ENCODE measurements around the gene LHFPL3.

Gene LHFPL3

DNA sequence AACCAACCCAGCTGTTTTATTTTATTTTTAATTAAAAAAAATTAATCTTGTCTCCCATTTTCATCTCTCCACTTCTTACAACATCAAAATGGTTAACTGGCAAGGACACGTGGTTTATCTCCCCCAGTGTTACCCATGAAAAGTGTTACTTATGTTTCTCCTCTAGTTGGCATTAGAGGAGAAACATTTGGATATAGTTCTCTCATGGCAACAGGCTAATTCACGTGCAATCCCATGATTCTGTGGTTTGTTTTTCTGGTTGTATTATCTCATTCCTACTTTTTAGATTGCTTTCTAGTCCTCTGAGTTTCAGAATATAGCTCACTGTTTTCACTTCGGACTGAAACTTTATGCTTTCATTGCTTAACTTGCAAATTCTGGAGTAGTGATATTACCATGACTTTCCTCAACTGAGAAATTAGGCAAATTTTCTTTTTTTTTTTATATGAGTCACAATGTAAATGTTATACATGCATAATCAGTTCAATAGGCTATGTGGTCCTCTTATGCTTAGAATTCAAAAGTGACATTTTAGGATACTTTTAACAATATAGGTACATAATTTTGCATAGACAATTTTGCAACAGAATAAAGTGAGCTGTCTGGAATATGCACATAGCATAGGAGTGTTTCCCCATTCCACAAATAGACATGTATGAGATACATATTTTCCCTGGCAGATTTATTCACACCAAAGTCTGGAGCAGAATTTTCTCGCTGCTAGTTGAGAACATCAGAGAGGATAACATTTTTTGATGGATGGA, 43.0 kb downstream of the LHFPL3 start:
- DNase-seq, result no peak

DNA sequence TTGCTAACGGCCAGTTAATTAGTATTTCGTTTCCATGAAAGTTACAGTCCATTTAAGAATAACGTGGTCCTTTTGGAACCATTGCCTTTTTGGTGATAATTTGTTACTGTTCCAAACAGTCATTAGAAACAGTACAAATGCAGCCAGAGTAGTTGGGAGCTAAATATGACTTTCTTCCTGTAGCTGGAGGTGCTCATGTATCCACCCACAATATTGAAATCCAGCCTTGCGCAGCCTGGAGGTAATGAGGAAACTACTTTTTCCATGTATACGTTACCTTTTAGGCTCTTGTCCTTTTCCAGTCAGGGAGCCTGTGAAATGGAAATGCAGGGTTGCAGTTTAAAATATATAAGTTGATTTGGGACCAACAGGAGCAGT, 43.6 kb downstream of the LHFPL3 start:
- no peak for DNase-seq

DNA sequence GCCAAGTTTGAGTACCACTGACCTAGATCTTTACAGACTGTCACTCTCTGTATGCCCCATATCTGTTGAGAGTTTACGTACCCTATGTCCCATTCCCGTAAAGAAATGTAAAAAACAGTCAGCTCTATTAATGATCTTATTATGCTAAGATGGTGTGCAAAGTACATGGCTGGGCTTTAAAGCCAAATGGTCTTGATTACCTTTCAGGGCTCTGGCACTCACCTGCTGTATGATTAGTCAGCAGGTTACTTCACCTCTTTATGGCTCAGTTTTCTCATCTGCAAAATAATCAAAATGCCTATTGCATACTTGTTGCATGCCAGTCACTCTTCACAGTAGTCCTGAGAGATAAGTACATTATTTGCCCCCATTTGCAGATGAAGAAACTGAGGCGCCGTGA, 54.2 kb downstream of the LHFPL3 start:
- no peak for DNase-seq

DNA sequence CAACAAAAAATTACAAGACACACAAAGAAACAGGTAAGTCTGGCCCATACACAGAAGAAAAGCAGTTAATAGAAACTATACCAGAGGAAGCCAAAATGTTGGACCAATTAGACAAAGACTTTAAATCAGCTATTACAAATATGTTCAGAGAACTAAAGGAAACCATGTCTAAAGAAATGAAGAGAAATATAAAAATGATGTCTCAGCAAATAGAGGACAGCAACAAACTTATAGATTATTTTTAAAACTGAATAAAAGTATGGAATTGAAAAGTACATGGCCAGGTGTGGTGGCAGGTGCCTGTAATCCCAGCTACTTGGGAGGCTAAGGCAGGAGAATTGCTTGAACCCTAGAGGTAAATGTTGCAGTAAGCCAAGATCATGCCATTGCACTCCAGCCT, 58.5 kb downstream of the LHFPL3 start:
- DNase-seq, result no peak

DNA sequence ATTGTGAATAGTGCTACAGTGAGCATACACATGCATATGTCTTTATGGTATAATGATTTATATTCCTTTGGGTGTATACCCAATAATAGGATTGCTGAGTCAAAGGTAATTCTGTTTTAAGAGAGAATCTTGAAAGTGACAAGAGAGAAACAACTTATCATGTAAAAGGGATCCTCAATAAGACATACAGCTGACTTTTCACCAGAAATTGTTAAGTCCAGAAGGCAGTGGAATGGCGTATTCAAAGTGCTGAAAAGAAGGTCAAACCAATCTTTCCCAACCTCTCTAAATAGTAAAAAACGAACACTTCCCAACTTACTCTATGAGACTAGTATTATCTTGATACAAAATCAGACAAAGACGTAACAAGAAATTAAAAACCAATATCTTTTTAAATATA, 59.8 kb downstream of the LHFPL3 start:
- DNase-seq, result no peak

DNA sequence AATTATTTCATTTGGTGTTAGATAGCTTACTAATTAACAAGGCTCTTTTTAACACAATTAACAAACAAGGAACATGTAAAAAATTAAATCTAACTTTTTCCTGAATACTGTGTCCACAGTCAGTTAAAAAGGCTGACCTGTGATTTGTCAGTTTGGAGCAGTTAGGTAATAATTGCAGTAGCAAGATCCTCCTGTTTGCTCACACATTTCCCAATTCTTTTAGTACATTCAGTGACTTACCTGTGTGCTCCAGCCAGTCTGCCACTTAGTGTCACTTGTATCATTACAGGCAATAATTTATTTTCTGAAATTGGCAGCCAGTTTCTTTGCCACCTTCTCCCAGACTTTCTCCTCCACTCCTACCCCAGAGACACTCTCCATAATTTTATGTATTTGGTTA, 66.8 kb downstream of the LHFPL3 start:
- no peak for DNase-seq

DNA sequence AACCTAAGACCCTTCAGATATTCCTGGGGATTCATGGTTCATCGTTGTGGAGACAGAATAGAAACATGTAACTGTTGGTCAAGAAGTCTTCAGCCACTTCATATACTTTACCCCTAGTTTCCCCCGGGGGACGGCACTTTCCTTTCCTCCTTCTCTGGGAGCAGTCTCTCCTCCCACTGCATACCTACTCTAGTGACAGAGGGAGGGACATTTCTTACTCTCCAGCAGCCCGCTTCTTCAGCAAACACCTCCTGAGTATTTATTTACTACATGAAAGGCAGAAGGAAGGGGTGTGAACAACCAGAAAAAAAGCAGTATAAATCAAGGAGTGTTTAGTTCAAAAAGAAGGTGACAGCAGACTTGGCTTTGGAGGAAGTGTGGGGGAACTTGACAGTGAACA, 69.0 kb downstream of the LHFPL3 start:
- no peak for DNase-seq

DNA sequence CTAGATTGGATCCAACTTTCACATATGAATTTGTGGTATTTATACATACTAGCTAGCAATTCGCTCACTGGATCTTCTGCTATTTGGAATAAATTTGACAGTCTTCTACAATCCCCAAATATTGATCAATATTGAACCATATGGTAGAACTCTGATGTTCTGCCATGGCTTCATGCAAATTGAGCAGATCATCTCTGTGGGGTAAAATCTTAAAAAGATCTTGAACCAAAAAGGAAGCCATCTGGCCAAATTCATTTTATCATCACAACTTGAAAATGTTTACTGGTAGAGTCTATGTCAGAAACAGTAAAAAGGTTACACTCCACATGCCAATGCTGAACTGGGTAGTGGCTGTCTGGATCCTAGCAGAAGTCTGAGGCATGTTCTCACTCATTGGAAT, 80.0 kb downstream of the LHFPL3 start:
- no peak for DNase-seq

DNA sequence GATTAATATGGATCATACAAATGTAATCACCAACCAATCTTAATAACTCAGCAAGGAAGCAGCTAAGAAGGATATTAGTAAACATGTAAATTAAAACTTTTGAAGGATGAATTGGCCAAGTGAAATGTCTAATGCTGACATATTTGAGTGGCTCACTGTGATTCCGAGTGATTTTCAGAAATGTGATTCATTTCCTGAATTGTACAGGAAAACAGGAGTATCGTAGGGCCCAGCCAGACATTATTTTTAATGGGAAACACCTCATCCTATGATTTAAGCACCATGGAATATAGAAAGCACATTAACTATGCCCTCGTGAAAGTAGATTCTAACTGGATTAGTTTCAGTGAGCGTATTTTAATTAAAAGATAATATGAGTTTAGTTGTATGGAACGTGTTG, 82.3 kb downstream of the LHFPL3 start:
- no peak for DNase-seq

DNA sequence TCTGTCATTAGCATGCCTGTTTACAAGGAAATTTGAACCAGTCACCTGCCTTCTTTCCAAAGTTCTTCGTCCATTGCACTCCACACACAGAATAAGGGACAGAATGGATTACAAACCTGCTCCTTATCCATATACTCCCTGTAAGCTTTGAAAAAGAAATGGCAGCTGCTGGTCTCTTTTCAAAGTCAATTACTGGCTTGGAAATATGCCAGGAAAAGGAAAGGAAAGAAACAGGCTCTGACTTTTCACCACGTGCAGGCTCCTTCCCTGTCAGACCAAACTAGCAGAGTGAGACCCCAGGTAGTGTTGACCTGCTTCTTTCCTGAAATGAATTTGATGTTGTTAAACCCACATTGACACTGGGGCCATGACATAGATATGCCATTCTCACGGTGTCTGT, 84.5 kb downstream of the LHFPL3 start:
- DNase-seq, result no peak

DNA sequence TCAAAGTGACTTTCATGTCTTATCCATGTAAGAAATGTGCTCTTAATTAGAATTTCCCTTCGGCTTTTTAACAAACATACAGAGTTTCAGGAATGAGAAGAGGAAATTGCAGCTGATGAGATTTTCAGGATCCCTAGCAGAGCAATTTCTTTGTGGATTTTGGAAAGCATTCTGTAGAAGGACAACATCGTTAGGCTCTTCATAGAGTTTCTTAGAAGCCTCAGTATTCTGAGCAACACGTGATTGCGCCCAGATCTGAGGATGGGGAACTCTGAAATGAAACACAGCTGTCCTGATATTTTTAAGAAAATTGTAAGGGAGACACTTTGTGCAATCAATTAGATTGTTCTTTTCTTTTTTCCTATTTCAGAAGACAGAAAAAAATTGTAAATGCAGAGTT, 85.8 kb downstream of the LHFPL3 start:
- DNase-seq, result no peak

DNA sequence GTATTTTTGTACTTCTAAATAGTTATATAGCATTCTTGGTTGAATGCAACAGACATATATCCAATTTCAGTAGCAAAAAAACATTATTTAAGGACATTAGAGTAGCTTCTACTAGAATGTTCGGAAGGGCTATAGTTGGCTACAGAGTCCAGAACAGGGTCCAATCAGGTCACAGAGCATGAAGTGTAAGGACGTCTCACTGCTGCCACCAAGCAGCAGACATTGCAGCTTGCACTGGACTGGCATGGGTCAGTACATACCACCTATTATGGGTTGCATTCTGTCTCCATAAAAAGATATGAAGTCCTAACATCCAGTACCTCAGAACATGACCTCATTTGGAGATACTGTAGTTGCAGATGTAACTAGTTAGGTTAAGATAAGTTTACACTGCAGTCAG, 87.3 kb downstream of the LHFPL3 start:
- DNase-seq, result no peak

DNA sequence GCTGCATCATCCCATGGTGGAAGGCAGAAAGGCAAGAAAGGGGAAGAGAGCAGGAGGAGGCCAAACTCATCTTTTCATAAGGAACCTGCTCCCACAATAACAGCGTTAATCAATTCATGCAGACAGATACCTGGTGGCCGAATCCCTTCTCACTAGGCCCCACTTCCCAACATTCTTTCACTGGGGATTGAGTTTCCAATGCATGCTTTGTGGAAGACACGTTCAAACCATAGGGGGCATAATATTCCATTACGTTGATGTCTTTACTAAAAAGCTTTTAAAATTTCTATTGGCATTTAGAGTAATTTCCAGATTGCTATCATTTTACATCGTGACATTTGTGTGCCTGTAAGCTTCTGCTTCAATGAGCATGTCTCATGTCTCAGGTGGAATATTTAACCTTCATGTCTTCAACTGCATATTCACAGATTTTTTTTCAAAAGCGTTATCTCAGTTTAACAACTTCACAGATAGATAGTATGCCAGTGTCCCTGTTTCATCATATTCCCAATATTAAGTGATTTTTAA, 88.5 kb downstream of the LHFPL3 start:
- no peak for DNase-seq

DNA sequence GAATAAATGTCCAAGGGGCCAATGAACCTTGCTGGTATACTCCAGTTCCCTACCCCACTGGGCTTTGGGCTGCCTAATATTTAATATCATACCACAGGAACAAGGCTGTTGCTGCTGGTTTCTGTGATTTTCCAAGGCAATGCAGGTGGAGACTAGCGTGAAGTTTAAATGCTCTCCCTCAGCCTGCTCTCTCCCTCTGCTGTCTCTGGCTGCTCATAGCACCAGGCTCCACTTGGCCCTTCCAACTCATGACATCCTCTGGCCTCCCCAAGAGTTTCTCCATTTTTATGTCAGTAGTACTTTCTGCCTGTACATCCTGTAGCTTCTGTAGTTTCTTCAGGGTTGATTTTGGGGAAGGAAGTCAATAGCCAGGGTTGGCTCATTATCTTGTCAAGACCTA, 103.5 kb downstream of the LHFPL3 start:
- no peak for DNase-seq

DNA sequence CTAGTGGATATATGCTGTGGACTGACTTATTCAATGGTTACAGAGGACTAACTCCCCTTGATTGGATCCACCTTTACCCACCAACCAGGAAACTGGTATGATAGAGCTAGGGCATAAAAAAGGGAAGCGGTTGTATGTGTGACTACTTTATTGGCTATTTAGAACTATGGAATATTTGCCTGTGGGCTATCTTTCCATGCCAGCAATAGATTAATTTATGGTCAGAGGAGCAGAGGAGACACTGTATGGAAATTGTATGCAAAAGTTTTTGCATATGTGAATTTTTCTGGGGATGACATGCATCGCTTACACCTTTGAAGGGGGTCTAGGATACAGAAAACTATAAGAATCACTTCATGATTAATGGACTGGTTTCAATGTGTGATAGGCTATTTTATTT, 105.7 kb downstream of the LHFPL3 start:
- DNase-seq, result no peak

DNA sequence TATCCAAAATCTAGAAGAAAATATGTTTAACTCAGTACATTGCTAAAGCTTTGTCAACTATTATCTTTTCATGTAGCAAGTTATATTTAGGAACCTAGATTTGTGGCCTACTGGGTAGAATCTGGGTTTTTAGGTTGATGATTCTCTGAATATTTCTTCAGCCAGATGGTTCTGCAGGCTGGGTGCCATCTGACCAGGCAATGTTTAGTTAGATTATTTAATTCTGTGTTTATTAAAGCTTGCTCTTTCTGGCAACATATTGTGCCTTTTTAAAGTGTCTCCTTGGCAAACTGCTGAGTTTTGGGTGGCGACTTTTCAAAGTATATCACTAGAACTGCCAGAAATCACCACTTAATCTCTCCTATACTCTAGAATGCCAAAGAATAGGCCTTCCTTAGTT, 114.1 kb downstream of the LHFPL3 start:
- no peak for DNase-seq

DNA sequence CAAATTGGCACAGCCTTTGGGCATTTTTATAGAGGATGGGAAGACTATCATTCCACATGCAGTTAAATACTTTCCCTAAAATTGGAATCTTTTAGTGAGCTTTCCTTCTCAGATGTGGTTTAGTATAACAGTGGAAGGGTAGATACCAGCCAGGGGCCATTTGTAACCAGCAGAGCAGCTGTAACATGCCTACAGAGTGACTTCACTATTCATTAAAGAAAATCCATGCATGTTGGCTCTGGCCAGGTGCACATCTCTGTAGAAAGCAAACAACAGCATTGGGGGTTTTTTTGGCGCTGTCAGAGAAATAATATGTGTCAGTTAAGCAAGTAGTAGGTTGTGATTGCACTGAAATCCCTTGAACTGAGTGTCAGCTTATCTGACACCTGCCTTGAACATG, 115.6 kb downstream of the LHFPL3 start:
- no peak for DNase-seq

DNA sequence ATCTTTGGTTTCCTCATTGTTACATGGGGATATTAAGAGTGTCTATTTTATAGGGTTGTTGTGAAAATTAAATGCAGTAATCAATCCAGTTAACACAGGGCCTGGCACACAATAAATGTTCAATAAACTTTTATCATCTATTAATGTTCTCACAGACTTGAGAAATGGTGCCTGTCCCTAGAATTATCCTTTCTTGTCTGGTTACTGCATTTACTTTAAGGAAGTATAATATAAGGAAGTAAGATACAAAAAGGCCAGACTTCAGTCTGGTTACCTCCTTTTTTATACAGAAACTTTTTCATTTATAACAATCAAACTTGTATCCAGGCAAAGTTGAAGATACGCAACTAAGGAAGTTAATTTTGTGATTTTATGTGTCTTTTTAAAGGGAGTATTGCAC, 117.0 kb downstream of the LHFPL3 start:
- DNase-seq, result no peak

DNA sequence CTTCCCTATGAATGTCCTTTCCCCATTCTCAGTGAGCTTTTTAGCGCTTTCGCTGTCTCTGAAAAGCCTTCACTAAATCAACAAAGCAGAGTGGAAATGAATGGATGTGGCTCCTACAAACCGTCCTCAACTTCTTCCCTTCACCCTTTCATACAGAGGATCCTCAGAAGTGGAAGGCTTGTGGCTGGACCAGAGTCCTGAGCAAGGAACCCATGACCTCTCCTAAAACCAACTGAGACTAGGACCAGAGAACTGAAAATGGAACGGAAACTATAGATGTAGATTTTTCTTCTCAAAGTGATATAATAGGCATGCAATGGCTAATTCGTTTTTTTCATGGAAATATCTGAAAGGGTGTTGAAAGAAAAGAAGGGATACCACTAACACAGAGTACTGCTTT, 122.5 kb downstream of the LHFPL3 start:
- DNase-seq, result no peak

DNA sequence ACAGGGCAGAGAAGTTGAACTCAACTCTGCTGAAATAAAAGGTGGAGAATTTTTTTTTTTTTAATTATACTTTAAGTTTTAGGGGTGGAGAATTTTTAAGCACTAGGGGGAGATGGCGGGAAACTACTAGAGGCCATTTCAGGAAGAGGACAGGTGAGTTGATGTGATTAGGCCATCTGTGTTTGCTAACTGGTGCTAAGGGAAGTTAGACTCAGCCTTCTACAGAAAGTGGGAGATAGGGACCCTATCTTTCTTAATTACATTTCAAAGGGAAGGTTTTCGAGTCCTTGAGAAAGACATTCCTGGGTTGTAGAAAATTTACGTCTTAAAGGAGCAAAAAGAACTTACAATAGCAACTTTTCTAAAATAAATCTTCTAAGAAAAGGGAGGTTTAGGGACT, 124.8 kb downstream of the LHFPL3 start:
- DNase-seq, result no peak

DNA sequence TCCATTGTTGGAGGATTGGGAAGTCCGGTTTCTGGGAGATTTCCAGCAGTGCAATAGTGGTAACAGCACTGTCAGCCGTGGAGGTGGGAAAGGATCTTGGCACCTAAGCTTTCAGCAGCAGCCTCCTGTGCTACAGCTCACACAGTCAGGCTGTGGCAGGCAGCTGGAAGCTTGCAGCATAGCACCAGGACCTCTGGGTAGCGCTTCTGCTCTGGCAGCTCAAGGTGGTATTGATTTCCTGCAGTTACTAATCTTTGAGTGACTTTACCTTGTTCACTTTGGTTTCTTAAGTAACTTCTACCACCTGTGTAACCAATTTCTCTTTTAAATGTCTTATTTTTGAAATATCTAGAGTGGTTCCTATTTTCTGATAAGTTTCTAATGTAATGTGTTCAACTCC, 130.5 kb downstream of the LHFPL3 start:
- no peak for DNase-seq

DNA sequence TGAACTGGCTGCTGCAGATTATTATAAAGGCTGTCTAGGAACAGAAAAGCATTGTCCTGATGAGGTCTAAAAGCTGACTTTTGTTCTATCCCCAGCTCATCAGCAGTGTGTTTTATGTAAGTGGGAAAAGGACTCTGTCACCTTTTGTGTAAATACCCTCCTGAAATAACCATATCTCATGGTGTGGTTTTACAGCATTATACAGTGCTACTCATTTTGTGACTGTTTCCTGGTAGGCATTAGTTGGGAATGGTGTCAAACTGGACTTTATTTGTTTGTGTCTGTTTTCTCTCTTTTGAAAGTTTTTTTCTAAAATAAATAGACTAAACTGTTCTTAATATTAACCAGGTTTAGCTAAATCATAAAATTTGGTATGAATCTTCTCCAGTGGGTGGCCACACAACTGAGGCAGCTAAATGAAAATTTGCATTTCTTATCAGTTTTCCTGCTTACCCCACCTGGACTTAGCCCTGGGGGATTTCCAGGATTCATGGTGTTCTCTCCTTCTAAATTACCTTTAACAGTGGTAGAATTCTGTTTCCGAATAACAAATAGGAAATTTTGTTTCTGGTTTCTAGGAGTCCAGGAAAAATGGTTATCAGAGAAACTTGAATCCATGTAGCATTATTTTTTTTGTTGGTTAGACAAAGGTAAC, 140.9 kb downstream of the LHFPL3 start:
- DNase-seq, result no peak

DNA sequence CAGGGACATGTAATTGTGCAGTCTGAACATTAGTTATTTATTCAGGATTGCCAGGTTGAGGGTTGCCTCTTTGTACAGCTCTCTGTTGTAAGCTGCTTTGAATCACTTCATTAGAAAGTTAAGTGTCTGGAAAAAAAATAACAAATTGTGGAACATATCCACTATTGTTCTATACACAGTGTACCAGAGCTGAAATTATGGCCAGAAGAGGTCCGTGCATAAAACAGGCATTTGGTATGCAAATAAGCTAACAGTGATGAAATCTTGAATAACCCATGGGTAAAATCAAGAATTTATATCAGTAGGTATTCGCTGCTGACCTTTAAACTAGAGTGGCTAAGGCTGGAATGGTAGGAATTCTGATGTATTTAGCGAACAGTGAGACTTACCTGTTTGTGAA, 152.1 kb downstream of the LHFPL3 start:
- no peak for DNase-seq

DNA sequence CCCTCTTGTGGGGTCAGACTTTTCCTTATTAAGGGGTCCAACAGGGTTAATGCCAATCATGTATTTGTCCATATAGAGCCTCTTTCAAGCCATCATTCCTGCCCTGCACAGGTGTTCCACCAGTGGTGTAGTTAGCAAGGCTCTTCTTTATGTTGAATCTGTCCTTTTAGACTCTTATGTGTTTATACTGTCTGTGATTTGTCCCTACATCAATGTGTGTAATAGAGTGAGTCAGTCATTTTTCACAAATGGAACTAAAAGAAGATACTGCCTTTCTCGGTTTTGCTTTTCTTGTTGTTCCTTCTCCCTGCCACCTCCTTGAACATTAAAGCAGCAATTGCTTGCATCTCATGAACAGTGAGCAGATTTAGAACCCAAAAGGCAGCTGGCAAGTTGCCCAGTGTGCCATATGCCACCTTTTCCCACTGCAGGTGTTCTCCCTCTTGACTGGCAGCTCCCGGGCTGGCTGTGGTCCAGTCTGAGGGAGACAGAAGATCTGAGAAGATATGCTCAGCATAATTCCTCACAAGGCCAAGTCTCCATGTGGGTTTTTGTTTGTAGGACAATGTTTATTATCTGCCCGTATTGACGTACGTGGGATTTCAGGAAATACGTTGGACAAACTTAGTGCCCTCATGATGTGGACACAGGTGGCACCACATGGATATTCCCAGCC, 154.1 kb downstream of the LHFPL3 start:
- no peak for DNase-seq

Measured in activated CD4-positive, alpha-beta T cell treated with anti-CD3 and anti-CD28 coated beads, Interleukin-2, amount 50 U/mL, for 4 hours (primary cell).